Measurements from ENCODE around the gene LAMTOR1. TPM values are rescaled to one million over a fixed set of nuclear protein-coding genes. Genes with fewer than 3 reads are reported as not detected.
A peak's percentile ranks its signal among the peaks of the same experiment; 100 is the strongest.

Gene LAMTOR1
- total and polyA plus RNA-seq, 2 donors (not counting 3 experiments of a cell fraction or from before 2014, with no cell fraction given) = 95.1 to 174 TPM

DNA sequence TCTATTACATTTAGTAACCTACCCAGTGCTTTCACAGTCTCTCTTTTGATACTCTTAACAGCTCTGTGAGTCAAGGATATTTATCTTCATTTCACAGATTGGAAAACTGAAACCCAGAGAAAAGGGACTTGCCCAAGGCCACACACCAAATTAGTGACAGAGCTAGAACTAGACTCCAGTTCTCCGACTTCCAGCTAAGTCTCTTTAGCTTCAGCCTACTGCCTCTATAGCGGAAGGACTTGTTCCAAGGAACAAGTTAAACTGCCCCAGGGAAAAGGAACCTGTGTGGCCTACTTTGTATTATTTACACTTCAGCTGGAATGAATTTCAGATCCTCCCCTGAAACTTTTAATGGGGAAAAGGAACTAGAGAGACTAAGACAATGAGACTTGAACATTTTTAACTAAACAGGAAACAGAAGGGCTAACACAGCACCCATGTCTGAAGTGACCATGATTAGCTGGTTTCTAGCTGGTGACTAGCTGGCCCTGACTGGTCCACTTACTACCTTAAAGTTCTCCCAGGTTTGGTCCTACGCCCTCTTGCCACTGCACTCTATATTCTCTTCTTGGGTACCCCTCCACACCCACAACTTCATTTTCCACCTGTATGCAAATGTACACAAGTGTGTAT lies 21.2 kb downstream of the LAMTOR1 start:
- no peak for FAIRE-seq
- Histone ChIP-seq H3K27me3 (ENCODE audit: control insufficient read depth in 2 of 2, insufficient read depth in 2 of 2, low read length in 2 of 2) (no peaks in the 10 kb centered on the region), H2AFZ (ENCODE audit: low read depth, low read length) (no peak overlapping the region), H3K9ac (replicated peaks; ENCODE audit: extremely low read depth, insufficient read depth, low read length) (no peak overlapping the region), H3K9me1 (replicated peaks; ENCODE audit: control insufficient read depth, extremely low read depth, insufficient read depth, low read length) (no peaks in the 10 kb centered on the region), H3K36me3 (ENCODE audit: control insufficient read depth in 2 of 2, extremely low read depth in 1 of 2, insufficient read depth in 2 of 2, low read length in 2 of 2) (no peaks in the 10 kb centered on the region), H3K79me2 (ENCODE audit: control insufficient read depth, insufficient read depth, low read length) (peaks cover 30% of the 10 kb centered on the region), H3K9me3 (replicated peaks; ENCODE audit: control insufficient read depth, insufficient read depth, low read length) (no peaks in the 10 kb centered on the region), H3K4me1 (ENCODE audit: control insufficient read depth, extremely low read depth, insufficient read depth, low read length) (peaks cover 28% of the 10 kb centered on the region), H3K4me2 (ENCODE audit: insufficient read depth, low read length) (no peak overlapping the region), H3K27ac (ENCODE audit: insufficient read depth, low read depth, low read length) (peak overlapping the region; percentile 94), H3K4me3 (replicated peaks in 1 of 3; ENCODE audit: insufficient read depth in 1 of 3, low read depth in 1 of 3, low read length in 3 of 3) (no peak overlapping the region), H4K20me1 (replicated peaks; ENCODE audit: control insufficient read depth, extremely low read depth, insufficient read depth, low read length) (no peaks in the 10 kb centered on the region)
- ChIA-PET POLR2A (no interaction called here), CTCF (interaction anchor here (0.6 to 2.4 kb wide), 8 partner anchors 9 to 154 kb away, joined by 3 to 29 read pairs (median 4); no protein-coding TSS in a partner anchor)
- no peak for DNase-seq (ENCODE audit: low read depth, low spot score)
- TF ChIP-seq JUN (IDR thresholded peaks at IDR 0.05; ENCODE audit: borderline replicate concordance, insufficient read depth, insufficient read length, low read depth) (no peak), POLR2A (IDR thresholded peaks at IDR 0.05; ENCODE audit: low read depth, low read length) (no peak), MYC (IDR thresholded peaks at IDR 0.05; ENCODE audit: low read depth, low read length) (no peak), EZH2 (IDR thresholded peaks at IDR 0.05; ENCODE audit: borderline replicate concordance, low read depth, low read length, severe bottlenecking) (no peak), POLR2AphosphoS5 (IDR thresholded peaks at IDR 0.05; ENCODE audit: insufficient read depth, low read depth, low read length) (no peak), GATA2 (IDR thresholded peaks at IDR 0.05; ENCODE audit: insufficient read depth, insufficient read length, low read depth, low read length) (no peak), FOS (IDR thresholded peaks at IDR 0.05; ENCODE audit: borderline replicate concordance, insufficient read depth, low read length) (no peak)
- TF ChIP-seq, protein P1, sequence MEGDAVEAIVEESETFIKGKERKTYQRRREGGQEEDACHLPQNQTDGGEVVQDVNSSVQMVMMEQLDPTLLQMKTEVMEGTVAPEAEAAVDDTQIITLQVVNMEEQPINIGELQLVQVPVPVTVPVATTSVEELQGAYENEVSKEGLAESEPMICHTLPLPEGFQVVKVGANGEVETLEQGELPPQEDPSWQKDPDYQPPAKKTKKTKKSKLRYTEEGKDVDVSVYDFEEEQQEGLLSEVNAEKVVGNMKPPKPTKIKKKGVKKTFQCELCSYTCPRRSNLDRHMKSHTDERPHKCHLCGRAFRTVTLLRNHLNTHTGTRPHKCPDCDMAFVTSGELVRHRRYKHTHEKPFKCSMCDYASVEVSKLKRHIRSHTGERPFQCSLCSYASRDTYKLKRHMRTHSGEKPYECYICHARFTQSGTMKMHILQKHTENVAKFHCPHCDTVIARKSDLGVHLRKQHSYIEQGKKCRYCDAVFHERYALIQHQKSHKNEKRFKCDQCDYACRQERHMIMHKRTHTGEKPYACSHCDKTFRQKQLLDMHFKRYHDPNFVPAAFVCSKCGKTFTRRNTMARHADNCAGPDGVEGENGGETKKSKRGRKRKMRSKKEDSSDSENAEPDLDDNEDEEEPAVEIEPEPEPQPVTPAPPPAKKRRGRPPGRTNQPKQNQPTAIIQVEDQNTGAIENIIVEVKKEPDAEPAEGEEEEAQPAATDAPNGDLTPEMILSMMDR (IDR thresholded peaks at IDR 0.05; ENCODE audit: extremely low read depth in 1 of 2, insufficient read depth in 1 of 2, low read depth in 1 of 2, low read length in 2 of 2) = no peak
- TF ChIP-seq, protein P2, sequence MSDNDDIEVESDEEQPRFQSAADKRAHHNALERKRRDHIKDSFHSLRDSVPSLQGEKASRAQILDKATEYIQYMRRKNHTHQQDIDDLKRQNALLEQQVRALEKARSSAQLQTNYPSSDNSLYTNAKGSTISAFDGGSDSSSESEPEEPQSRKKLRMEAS (IDR thresholded peaks at IDR 0.05; ENCODE audit: insufficient read depth, insufficient read length) = no peak
- intact Hi-C loops (cut with micrococcal nuclease) = loop anchor here (2.0 kb wide), 1 partner anchor 63 kb away; no protein-coding TSS in a partner anchor
- dilution Hi-C loops (cut with MboI; ENCODE audit: extremely low pct_ligation_motif_present, low sequenced_read_pairs) = loop anchor here (10.0 kb wide), 1 partner anchor 57 kb away; no protein-coding TSS in a partner anchor
- BruUV-seq (replicated peaks) = no TSS peak
